Activated CD4-positive, alpha-beta T cell treated with anti-CD3 and anti-CD28 coated beads, Interleukin-2, amount 50 U/mL, for 24 hours (primary cell): ENCODE results near the gene JAM3.
A peak's percentile ranks its signal among the peaks of the same experiment; 100 is the strongest.

Experiments
- DNase-seq, 2 donors: peaks; one replicate each; pipeline ENCODE4 v3.0.0-alpha.2; 2020; ENCODE audit warnings: low read depth in 1 of 2, low spot score in 1 of 2

JAM3 gene

DNA sequence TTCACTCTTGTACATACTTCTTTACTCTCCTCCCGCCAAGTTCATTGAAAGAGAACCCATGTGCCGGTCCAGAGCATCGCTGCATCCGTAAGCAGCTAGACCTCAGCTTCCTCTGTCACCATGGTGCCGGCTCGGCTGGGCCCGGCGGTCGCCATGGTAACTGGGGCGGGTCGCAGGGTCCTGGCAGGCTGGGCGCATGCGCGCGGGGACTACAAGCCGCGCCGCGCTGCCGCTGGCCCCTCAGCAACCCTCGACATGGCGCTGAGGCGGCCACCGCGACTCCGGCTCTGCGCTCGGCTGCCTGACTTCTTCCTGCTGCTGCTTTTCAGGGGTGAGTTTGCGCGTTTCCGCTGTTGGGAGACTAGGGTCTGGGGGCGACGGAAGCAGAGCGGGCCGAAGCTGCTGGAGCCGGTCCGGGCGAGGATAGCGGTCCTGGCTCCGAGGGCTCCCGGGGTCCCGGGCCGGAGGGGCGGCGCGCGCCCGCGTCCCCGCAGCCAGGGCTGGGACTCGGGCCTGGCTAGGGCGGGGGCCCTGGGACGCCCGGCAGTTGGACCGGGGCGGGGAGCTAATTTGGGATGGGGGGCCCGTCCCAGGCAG is at the start of gene JAM3:
Gene JAM3 (plus strand): TSS at position 244 of the 597 bp plus-strand sequence. CDS start 12 bp downstream, at position 256.
- DNase-seq: peak; percentile 92 to 96

GRCh38 chr11:134019500-134019899 is 49.4 kb upstream of the JAM3 start:
- no peak for DNase-seq

DNA sequence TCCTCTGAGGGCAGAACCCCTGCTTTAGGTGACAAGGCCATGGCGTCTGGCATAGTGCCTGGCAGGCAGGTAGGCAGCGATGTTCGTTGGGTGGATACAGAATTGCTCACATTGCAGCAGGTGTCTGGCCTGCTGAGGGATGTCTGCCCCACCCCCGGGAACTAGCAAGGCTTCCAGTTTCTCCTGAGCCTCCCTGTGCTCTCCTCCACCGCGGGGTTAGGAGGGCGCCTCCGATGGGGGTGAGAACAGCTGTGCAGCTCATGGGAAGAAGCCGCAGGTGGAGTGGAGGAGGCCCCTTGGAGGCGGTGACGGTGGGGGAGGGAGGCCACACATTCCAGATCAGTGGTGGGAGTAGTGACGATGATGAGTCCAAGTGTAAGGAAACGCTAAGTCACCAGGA is 48.3 kb upstream of the JAM3 start:
- DNase-seq: no peak

DNA sequence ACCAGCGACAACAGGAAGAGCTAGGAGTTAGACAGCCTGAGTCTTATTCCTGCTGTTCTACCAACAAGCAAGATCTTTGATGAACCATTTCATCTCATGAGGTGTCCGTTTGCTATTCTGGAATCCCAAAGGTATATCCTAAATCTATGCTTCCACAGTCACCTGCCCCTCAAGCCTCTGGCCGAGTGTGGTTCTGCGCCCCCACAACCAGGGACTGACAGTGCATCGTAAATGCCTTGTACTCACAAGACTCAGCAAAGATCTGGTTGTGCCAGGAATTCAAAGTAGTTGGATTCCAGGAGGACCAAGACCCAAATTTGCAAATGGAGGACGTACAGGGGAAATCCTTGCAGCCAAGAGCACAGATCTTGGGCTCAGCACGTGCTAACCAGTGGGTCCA is 47.5 kb upstream of the JAM3 start:
- no peak for DNase-seq

- no peak for DNase-seq
Observed at GRCh38 chr11:134022748-134023147, 46.1 kb upstream of the JAM3 start.

GRCh38 chr11:134024420-134025081 is 44.3 kb upstream of the JAM3 start:
- no peak for DNase-seq

GRCh38 chr11:134025082-134025429 is 43.8 kb upstream of the JAM3 start:
- no peak for DNase-seq

GRCh38 chr11:134026655-134027343 is 42.1 kb upstream of the JAM3 start:
- no peak for DNase-seq

DNA sequence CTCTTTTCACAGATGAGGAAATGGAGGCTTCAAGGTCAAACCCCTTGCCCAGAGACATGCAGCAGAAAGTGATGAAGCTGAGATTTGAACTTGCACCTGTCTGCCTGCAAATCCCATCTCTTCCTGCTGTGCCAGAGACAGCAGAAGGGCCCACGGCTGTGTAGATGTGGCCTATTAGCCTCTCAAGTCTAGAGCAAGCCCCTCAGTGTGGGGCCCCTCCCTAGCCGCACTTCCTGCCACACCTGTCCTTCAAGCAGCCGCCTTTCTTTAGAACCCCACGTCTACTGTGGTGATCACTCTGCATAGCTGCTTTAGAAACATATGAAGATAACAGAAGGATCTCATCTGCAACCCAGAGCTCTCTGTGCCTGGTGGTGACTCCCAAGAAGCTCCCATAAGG is 41.2 kb upstream of the JAM3 start:
- DNase-seq: no peak

DNA sequence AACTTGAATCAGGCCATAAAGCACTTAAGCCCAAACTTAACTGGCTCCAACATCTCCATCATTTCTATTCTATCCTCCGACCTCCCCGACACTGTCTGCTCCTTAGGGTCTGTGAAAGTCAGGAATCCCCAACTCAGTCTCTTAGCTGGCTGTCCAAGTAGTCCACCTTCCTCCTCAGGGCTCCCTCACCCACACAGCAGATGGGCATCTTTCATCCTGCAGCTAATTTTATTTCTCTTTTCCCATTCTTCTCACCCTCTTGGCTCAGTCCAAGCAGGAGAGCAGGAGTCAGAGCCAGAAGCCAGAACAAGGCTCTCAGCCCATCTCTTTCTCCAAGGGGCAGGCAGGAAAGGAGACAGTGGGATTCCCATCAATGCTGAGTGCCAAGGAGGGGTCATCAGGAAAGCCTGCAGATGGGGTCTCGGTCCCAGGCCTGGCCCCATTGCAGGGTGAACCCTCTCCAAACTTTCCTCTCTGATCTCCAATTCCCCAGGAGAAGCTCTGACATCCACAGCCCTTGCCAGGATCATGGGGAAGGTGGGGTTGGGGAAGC is 40.4 kb upstream of the JAM3 start:
- no peak for DNase-seq

- DNase-seq: no peak
Observed at GRCh38 chr11:134030853-134031252, 38.0 kb upstream of the JAM3 start.

- DNase-seq: no peak
Observed at GRCh38 chr11:134032043-134032442, 36.8 kb upstream of the JAM3 start.

DNA sequence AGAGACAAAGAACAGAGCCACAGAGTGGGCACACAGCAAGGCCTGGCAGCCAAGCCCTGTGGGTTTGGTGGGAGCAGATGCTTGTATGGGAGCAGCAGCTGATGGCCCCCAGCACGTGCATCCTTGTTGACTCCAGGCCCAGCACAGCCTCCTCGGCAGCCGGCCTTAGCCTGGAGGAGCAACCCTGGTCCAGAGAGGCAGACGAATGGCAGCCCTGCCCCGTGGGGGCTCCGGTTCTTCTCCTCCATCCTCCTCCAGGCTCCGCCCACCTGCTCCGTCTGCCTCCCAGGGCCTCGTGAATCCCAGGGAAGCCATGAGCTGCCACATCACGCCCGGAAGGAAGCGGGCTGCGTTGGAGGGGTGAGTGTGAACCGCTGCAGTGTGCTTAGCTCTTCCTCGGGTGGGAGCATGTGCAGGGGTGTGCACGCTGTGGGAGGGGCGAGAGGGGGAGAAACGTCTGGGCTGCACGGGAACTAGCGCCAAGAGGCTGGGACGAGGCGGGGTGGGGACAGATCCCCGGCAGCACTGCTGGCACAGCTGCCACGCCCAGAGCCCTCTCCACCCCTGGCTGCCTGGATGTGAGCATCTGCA is 36.3 kb upstream of the JAM3 start:
- DNase-seq: no peak

- DNase-seq: no peak
Observed at GRCh38 chr11:134033276-134033675, 35.6 kb upstream of the JAM3 start.

DNA sequence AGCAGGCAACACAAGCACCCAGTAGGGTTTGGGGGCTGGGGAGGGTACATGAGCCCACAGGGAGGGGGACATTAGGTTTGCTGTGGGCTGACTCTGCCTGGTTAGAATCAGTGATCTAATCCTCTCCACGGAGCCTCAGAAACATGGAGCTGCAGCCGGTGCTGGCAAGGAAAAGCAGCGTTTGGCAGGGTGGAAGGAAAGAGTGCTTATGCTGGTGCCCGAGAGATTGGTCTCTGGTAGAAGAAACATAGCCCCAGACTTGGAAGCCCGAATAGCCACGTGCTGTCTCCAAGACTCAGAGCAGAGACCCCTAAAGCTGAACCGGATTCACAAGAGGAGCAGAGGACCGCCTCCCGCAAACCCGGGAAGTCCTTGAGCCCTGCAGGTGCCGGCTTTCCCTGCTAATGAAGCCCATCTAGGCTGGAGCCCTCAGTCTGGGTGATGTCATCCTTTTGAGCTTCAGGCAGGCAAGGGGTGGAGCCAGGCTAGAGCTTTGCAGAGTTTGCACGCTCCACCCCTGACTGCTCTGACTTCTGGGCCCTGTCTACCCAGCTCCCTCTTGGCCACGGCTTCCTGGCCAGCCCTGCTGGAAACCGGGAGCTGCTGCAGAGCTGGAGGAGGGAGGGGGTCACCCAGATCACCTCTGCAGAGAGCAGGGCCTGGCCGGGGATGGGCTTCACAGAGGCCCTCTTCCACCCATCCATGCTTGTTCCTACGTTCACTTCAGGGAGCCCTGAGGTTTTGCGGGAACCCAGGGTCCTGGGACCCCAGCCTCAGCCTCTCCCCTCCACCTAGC is 35.0 kb upstream of the JAM3 start:
- DNase-seq: peak; percentile 13 to 55

GRCh38 chr11:134034496-134035381 is 34.1 kb upstream of the JAM3 start:
- DNase-seq: no peak

GRCh38 chr11:134036492-134037045 is 32.3 kb upstream of the JAM3 start:
- DNase-seq: no peak

DNA sequence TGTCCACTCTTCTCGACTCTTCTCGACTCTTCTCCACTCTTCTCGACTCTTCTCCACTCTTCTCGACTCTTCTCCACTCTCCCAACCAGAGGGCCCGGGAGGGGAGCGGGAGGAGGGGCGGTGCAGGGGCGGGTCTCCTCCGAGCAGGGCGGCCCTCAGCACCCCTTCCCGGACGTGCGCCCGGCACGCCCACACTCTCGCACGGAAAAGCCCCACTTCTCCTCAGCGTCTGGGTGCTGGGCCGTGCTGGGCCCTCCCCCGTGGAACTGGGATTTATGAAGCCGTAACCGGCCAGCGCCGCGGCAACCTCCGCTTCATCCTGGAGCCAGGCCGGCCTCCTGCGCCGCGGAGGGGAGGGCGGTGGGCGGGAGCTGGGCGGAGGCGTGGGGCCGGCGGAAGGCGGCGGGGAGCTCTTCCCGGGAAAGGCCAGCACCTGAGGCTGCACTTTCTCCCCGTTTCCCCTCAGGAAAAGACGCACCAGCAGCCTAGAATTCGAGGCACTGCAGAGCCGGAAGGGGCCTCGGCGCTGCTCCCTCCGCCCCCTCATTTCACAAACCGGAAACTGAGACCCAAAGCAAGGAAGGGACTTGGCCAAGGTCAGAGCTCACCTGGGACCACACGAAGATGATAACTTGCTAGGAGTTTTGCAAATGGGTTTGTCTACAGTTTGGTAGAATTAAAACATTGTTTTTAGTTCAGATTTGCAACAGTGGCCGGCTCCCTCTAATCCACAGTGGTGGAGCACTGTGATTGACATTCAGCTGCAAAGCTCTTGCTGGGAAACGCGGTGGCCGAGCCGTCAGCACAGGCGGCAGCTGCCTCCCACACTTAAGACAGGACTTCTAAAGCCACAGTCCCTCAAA is 31.6 kb upstream of the JAM3 start:
- peak in 1 of 2 donors; percentile 36 for DNase-seq
